Measurements from ENCODE around the gene KRTAP17-1. TPM values are rescaled to one million over a fixed set of nuclear protein-coding genes. Genes with fewer than 3 reads are reported as not detected.
"Not testable (repeated sequence)": the region's sequence is repeated elsewhere in the genome, so short reads cannot be mapped to it uniquely, and the experiment has no call there.

KRTAP17-1 gene
- total RNA-seq, 1 donor: not detected

DNA sequence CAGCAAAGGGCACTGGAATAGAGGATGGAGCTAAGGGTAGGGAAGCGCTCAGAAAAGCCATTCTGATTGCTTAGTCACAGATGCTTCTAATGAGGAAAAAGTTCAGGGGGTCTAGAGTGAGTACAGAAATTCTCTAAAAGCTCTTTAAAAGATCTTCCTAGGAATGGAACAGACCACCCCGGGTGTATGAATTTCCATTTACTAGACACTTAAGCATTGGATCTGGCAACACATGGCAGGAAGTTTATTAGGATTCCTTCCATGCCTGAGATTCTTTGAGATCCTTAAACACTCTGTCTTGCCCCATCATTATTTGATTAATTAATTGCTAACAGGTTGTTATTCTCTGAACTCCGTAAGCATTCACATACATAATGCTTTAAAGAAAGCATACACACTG, 31.5 kb downstream of the KRTAP17-1 start:
- H3K27me3 ChIP-seq (ENCODE audit: insufficient read depth, low read length): no peaks in the 10 kb centered on the region
- no peaks in the 10 kb centered on the region for H3K4me1 ChIP-seq (ENCODE audit: insufficient read depth, low read length)
- no peak for DNase-seq (ENCODE audit: insufficient read length, low spot score, missing footprints)
- no peak overlapping the region for H3K27ac ChIP-seq (ENCODE audit: low read depth, low read length)
- H3K9me3 ChIP-seq (ENCODE audit: low read depth, low read length): no peaks in the 10 kb centered on the region
- no peak overlapping the region for H2AFZ ChIP-seq (ENCODE audit: low read length)
- H3K4me2 ChIP-seq (ENCODE audit: insufficient read depth, low read length): no peak overlapping the region
- TF ChIP-seq, protein P1, sequence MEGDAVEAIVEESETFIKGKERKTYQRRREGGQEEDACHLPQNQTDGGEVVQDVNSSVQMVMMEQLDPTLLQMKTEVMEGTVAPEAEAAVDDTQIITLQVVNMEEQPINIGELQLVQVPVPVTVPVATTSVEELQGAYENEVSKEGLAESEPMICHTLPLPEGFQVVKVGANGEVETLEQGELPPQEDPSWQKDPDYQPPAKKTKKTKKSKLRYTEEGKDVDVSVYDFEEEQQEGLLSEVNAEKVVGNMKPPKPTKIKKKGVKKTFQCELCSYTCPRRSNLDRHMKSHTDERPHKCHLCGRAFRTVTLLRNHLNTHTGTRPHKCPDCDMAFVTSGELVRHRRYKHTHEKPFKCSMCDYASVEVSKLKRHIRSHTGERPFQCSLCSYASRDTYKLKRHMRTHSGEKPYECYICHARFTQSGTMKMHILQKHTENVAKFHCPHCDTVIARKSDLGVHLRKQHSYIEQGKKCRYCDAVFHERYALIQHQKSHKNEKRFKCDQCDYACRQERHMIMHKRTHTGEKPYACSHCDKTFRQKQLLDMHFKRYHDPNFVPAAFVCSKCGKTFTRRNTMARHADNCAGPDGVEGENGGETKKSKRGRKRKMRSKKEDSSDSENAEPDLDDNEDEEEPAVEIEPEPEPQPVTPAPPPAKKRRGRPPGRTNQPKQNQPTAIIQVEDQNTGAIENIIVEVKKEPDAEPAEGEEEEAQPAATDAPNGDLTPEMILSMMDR (IDR thresholded peaks at IDR 0.05; ENCODE audit: extremely low read depth, low read depth, low read length): no peak
- H3K4me3 ChIP-seq (ENCODE audit: insufficient read depth, low read length): no peak overlapping the region
- H3K79me2 ChIP-seq (ENCODE audit: insufficient read depth, low read length): no peaks in the 10 kb centered on the region
- H3K36me3 ChIP-seq (ENCODE audit: insufficient read depth, low read length): no peaks in the 10 kb centered on the region
- H4K20me1 ChIP-seq (ENCODE audit: insufficient read depth, low read length): no peaks in the 10 kb centered on the region

DNA sequence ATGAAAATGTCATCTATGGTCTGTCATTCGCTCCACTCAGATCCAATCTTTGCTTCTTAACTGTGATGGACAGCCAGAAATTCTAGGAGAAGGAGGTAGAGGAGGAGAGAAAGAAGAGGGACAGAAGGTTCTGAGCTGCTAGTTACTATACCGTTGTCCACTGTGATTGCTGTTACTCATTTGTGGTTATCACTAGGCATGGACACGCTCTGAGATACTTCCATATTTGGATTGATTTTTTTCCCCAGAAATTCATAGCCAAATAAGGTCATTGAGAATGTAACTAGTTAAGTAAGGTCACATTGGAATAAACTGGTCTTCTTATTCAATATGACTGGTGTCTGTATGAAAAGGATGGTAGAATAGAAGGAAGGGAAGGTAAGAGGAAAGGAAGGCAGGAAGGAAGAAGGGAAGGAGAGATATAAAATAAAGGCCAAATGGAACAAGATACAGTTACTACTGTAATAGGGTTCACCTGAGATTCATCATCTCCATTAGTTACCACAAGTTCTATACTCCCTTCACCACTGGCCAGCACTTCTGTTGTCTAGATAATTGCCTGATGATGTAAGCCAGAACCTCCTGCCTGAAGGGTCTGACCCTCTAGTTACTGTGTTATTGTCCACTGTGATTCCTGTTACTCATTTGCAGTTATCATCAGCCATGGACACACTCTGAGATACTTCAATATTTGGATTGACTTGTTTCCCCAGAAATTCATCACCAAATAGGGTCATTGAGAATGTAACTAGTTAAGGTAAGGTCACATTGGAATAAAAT, 37.1 kb downstream of the KRTAP17-1 start:
- Histone ChIP-seq H2AFZ (ENCODE audit: low read length) (peak overlapping the region; percentile 63), H3K4me1 (ENCODE audit: insufficient read depth, low read length) (no peaks in the 10 kb centered on the region), H3K79me2 (ENCODE audit: insufficient read depth, low read length) (no peaks in the 10 kb centered on the region), H3K36me3 (ENCODE audit: insufficient read depth, low read length) (no peaks in the 10 kb centered on the region), H3K9me3 (ENCODE audit: low read depth, low read length) (no peaks in the 10 kb centered on the region), H3K4me3 (ENCODE audit: insufficient read depth, low read length) (no peak overlapping the region), H3K27ac (ENCODE audit: low read depth, low read length) (no peak overlapping the region), H4K20me1 (ENCODE audit: insufficient read depth, low read length) (no peaks in the 10 kb centered on the region), H3K4me2 (ENCODE audit: insufficient read depth, low read length) (no peak overlapping the region), H3K27me3 (ENCODE audit: insufficient read depth, low read length) (no peaks in the 10 kb centered on the region)
- TF ChIP-seq, protein P1 (IDR thresholded peaks at IDR 0.05; ENCODE audit: extremely low read depth, low read depth, low read length): no peak
- DNase-seq (ENCODE audit: insufficient read length, low spot score, missing footprints): no peak

DNA sequence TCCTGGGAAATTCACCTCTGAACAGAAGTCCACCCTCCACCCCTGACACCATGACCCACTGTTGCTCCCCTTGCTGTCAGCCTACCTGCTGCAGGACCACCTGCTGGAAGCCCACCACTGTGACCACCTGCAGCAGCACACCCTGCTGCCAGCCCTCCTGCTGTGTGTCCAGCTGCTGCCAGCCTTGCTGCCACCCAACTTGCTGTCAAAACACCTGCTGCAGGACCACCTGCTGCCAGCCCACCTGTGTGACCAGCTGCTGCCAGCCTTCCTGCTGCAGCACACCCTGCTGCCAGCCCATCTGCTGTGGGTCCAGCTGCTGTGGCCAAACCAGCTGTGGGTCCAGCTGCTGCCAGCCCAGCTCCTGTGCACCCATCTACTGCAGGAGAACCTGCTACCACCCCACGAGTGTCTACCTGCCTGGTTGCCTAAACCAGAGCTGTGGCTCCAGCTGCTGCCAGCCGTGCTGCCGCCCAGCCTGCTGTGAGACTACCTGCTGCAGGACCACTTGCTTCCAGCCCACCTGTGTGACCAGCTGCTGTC, 39.8 kb downstream of the KRTAP17-1 start, which contains the start of gene KRTAP9-7:
KRTAP9-7 (plus strand) TSS at position 51 of the 543 bp plus-strand sequence; CDS start at position 51, 0 bp downstream.
- H3K4me1 ChIP-seq (ENCODE audit: insufficient read depth, low read length); H3K27me3 ChIP-seq (ENCODE audit: insufficient read depth, low read length); H3K79me2 ChIP-seq (ENCODE audit: insufficient read depth, low read length); DNase-seq (ENCODE audit: insufficient read length, low spot score, missing footprints); H3K4me3 ChIP-seq (ENCODE audit: insufficient read depth, low read length); H4K20me1 ChIP-seq (ENCODE audit: insufficient read depth, low read length); H2AFZ ChIP-seq (ENCODE audit: low read length); H3K36me3 ChIP-seq (ENCODE audit: insufficient read depth, low read length); H3K27ac ChIP-seq (ENCODE audit: low read depth, low read length); H3K9me3 ChIP-seq (ENCODE audit: low read depth, low read length); H3K4me2 ChIP-seq (ENCODE audit: insufficient read depth, low read length): not testable (repeated sequence)

DNA sequence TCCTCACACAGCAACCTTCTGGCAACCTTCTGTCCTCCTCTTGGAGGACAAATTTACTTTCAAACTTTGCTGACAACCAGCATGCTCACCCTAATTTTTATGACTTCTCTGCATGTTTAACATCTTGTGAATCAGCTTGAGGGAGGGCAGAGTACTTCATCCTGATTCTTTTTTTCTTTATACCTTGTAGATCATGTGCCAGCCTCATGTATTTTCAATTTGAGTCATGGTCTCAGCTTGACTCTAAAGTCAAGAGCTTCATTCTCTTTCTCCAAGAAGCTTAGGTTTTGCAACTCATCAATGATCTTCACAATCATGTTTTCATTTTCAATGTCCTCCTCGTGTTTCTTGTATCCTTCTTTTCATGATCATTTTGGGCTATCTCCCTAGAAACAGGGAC, 43.7 kb downstream of the KRTAP17-1 start:
- no peak overlapping the region for H3K27ac ChIP-seq (ENCODE audit: low read depth, low read length)
- H3K9me3 ChIP-seq (ENCODE audit: low read depth, low read length): no peaks in the 10 kb centered on the region
- no peak overlapping the region for H2AFZ ChIP-seq (ENCODE audit: low read length)
- no peak overlapping the region for H3K4me2 ChIP-seq (ENCODE audit: insufficient read depth, low read length)
- no peaks in the 10 kb centered on the region for H3K4me1 ChIP-seq (ENCODE audit: insufficient read depth, low read length)
- no peaks in the 10 kb centered on the region for H3K79me2 ChIP-seq (ENCODE audit: insufficient read depth, low read length)
- no peak overlapping the region for H3K4me3 ChIP-seq (ENCODE audit: insufficient read depth, low read length)
- H3K27me3 ChIP-seq (ENCODE audit: insufficient read depth, low read length): no peaks in the 10 kb centered on the region
- no peaks in the 10 kb centered on the region for H3K36me3 ChIP-seq (ENCODE audit: insufficient read depth, low read length)
- H4K20me1 ChIP-seq (ENCODE audit: insufficient read depth, low read length): no peaks in the 10 kb centered on the region
- TF ChIP-seq, protein P1 (IDR thresholded peaks at IDR 0.05; ENCODE audit: extremely low read depth, low read depth, low read length): no peak
- no peak for DNase-seq (ENCODE audit: insufficient read length, low spot score, missing footprints)

DNA sequence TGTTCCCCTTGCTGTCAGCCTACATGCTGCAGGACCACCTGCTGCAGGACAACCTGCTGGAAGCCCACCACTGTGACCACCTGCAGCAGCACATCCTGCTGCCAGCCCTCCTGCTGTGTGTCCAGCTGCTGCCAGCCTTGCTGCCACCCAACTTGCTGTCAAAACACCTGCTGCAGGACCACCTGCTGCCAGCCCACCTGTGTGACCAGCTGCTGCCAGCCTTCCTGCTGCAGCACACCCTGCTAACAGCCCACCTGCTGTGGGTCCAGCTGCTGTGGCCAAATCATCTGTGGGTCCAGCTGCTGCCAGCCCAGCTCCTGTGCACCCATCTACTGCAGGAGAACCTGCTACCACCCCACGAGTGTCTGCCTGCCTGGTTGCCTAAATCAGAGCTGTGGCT, 44.2 kb downstream of the KRTAP17-1 start:
- DNase-seq (ENCODE audit: insufficient read length, low spot score, missing footprints); H3K4me1 ChIP-seq (ENCODE audit: insufficient read depth, low read length); H3K27ac ChIP-seq (ENCODE audit: low read depth, low read length); H3K4me2 ChIP-seq (ENCODE audit: insufficient read depth, low read length); H3K27me3 ChIP-seq (ENCODE audit: insufficient read depth, low read length); H3K36me3 ChIP-seq (ENCODE audit: insufficient read depth, low read length); H2AFZ ChIP-seq (ENCODE audit: low read length); H3K79me2 ChIP-seq (ENCODE audit: insufficient read depth, low read length); H3K4me3 ChIP-seq (ENCODE audit: insufficient read depth, low read length); H4K20me1 ChIP-seq (ENCODE audit: insufficient read depth, low read length); H3K9me3 ChIP-seq (ENCODE audit: low read depth, low read length): not testable (repeated sequence)
